GM23248 (cell line): ENCODE data around the gene TAF3. TPM values are rescaled to one million over a fixed set of nuclear protein-coding genes. Genes with fewer than 3 reads are reported as not detected.

Experiments
- DNase-seq: peaks from one replicate; pipeline ENCODE4 v3.0.0-alpha.2; 2015
- H2AFZ ChIP-seq: fragments of 200-600 bp; sonication (generic); 2 replicates; pipeline ENCODE4 v1.6.1; 2016; ENCODE audit warnings: antibody characterized with exemption
- H3F3A ChIP-seq: fragments of 200-600 bp; sonication (generic); 2 replicates; pipeline ENCODE4 v1.6.1; 2016; ENCODE audit warnings: mild to moderate bottlenecking, antibody characterized with exemption, mixed run types; ENCODE audit not compliant: insufficient read depth
- H3K27ac ChIP-seq: fragments of 200-600 bp; sonication (generic); 2 replicates; pipeline ENCODE4 v1.5.1; 2016; ENCODE audit warnings: mild to moderate bottlenecking
- H3K27me3 ChIP-seq: fragments of 200-600 bp; sonication (generic); replicated peaks from 2 replicates; pipeline ENCODE4 v1.6.1; 2016; ENCODE audit warnings: mild to moderate bottlenecking; ENCODE audit not compliant: insufficient read depth
- H3K36me3 ChIP-seq: fragments of 200-600 bp; sonication (generic); 2 replicates; pipeline ENCODE4 v1.6.1; 2016; ENCODE audit warnings: low read depth, mild to moderate bottlenecking
- H3K4me1 ChIP-seq: fragments of 200-600 bp; sonication (generic); 2 replicates; pipeline ENCODE4 v1.6.1; 2016; ENCODE audit warnings: mild to moderate bottlenecking; ENCODE audit not compliant: insufficient read depth
- H3K4me2 ChIP-seq: fragments of 200-600 bp; sonication (generic); one replicate; pipeline ENCODE4 v1.6.1; 2016; ENCODE audit warnings: mild to moderate bottlenecking; ENCODE audit not compliant: unreplicated experiment
- H3K4me3 ChIP-seq: fragments of 200-600 bp; sonication (generic); 2 replicates; pipeline ENCODE4 v1.5.1; 2016; ENCODE audit warnings: mild to moderate bottlenecking
- H3K79me2 ChIP-seq: fragments of 200-600 bp; sonication (generic); 2 replicates; pipeline ENCODE4 v1.6.1; 2016; ENCODE audit warnings: mild to moderate bottlenecking; ENCODE audit not compliant: insufficient read depth
- H3K9ac ChIP-seq: fragments of 200-600 bp; sonication (generic); 2 replicates; pipeline ENCODE4 v1.6.1; 2016; ENCODE audit warnings: mild to moderate bottlenecking
- H3K9me2 ChIP-seq: fragments of 200-600 bp; sonication (generic); 2 replicates; pipeline ENCODE4 v1.6.1; 2016; ENCODE audit warnings: mixed run types, mild to moderate bottlenecking, moderate library complexity; ENCODE audit not compliant: insufficient read depth
- H3K9me3 ChIP-seq: fragments of 200-600 bp; sonication (generic); one replicate; pipeline ENCODE4 v1.6.1; 2017; ENCODE audit warnings: low read depth
- H4K20me1 ChIP-seq: fragments of 200-600 bp; sonication (generic); 2 replicates; pipeline ENCODE4 v1.6.0; 2016; ENCODE audit not compliant: insufficient read depth
- EZH2 ChIP-seq: fragments of 200-600 bp; sonication (generic); IDR thresholded peaks from 2 replicates; pipeline ENCODE4 v1.6.1; 2018; ENCODE audit warnings: antibody characterized with exemption, mild to moderate bottlenecking; ENCODE audit not compliant: insufficient read depth, poor library complexity, severe bottlenecking
- EZH2phosphoT487 ChIP-seq: fragments of 200-600 bp; sonication (generic); IDR thresholded peaks from 2 replicates; pipeline ENCODE4 v1.6.1; 2018; ENCODE audit warnings: antibody characterized with exemption, moderate library complexity, mild to moderate bottlenecking, low read depth; ENCODE audit not compliant: insufficient read depth
- whole genome bisulfite sequencing, 2 experiments: methylation state at CpG; one replicate each; pipeline ENCODE4 v1.1.6; 2015 to 2017; ENCODE audit warnings: low lambda C conversion rate in 2 of 2, low coverage in 1 of 2; ENCODE audit errors: missing lambda C conversion rate in 2 of 2; 5-methylcytosine and 5-hydroxymethylcytosine counted together
- in situ Hi-C: fragments of 300-500 bp; cut with MboI; formaldehyde crosslinking; loops from 2 replicates; pipeline ENCODE4 v1.15.0; 2020
- polyA plus RNA-seq: library from polyadenylated mRNA; unstranded; fragments of >200 nt; fragmentation: Nextera tagmentation; extraction: Ambion mirVana; gene quantifications from 2 replicates; pipeline ENCODE4 v1.2.1, GENCODE V29; 2016
- total RNA-seq: library from RNA; depleted of rRNA; stranded (reverse); fragments of >200 nt; shearing (Covaris generic); gene quantifications from 2 replicates; pipeline ENCODE4 v1.2.3, GENCODE V29; 2014

TAF3 gene
- total and polyA plus RNA-seq, 2 experiments from 2014 or later = 1.7 to 5.5 TPM

- H2AFZ ChIP-seq = peak overlapping the region; percentile 27
- H3K4me3 ChIP-seq = peak overlapping the region; percentile 35; the same call in 1 of the 2 replicates
- H3K79me2 ChIP-seq = peaks cover 82% of the 10 kb centered on the region
- WGBS, 2 experiments = 10 to 16% methylated on average over 6 of the region's 6 CpGs
- no peaks in the 10 kb centered on the region; the same call in 1 of the 2 replicates for H4K20me1 ChIP-seq
- peak overlapping the region; percentile 73 for H3K27ac ChIP-seq
- no peaks in the 10 kb centered on the region for H3K27me3 ChIP-seq
- in situ Hi-C loops = no loop called here
- peaks cover 45% of the 10 kb centered on the region for H3K4me1 ChIP-seq
- H3K9me2 ChIP-seq = no peaks in the 10 kb centered on the region
- no peak for TF ChIP-seq EZH2
- H3K36me3 ChIP-seq = peaks cover 38% of the 10 kb centered on the region
- peak; percentile 93 for DNase-seq
- H3K9ac ChIP-seq = peak overlapping the region; percentile 36
- H3F3A ChIP-seq = peaks cover 38% of the 10 kb centered on the region
- H3K9me3 ChIP-seq = no peaks in the 10 kb centered on the region
- peak overlapping the region; percentile 77 for H3K4me2 ChIP-seq
Observed at GRCh38 chr10:7797582-7797981, 20.7 kb upstream of the TAF3 start.

- Histone ChIP-seq H3K36me3 (peaks cover 76% of the 10 kb centered on the region), H3K27me3 (no peaks in the 10 kb centered on the region), H3K9me2 (no peaks in the 10 kb centered on the region), H3K9me3 (no peaks in the 10 kb centered on the region), H3F3A (peaks cover 31% of the 10 kb centered on the region), H3K4me2 (no peak overlapping the region), H2AFZ (no peak overlapping the region), H3K4me1 (peaks cover 8% of the 10 kb centered on the region), H3K79me2 (peaks cover 61% of the 10 kb centered on the region), H3K4me3 (no peak overlapping the region), H3K27ac (no peak overlapping the region), H4K20me1 (no peaks in the 10 kb centered on the region), H3K9ac (no peak overlapping the region)
- 96 to 98% methylated on average over 4 of the region's 4 CpGs for WGBS, 2 experiments
- DNase-seq = no peak
- TF ChIP-seq EZH2phosphoT487 = no peak
- no peak for TF ChIP-seq EZH2
- in situ Hi-C loops = no loop called here
Observed at GRCh38 chr10:7802606-7803005, 15.7 kb upstream of the TAF3 start.

GRCh38 chr10:7804216-7804615 is 14.1 kb upstream of the TAF3 start:
- in situ Hi-C loops = no loop called here
- no peaks in the 10 kb centered on the region for H4K20me1 ChIP-seq
- H2AFZ ChIP-seq = no peak overlapping the region

GRCh38 chr10:7804741-7805140 is 13.6 kb upstream of the TAF3 start:
- H3K9me3 ChIP-seq = no peaks in the 10 kb centered on the region
- no peak for DNase-seq
- H3K27me3 ChIP-seq = no peaks in the 10 kb centered on the region
- no peak overlapping the region for H3K4me3 ChIP-seq
- H3K4me2 ChIP-seq = no peak overlapping the region
- H2AFZ ChIP-seq = no peak overlapping the region
- H3F3A ChIP-seq = peaks cover 23% of the 10 kb centered on the region
- TF ChIP-seq EZH2 (no peak), EZH2phosphoT487 (no peak)
- in situ Hi-C loops = no loop called here
- H3K36me3 ChIP-seq = peaks cover 71% of the 10 kb centered on the region
- H3K9ac ChIP-seq = no peak overlapping the region
- no peaks in the 10 kb centered on the region for H3K9me2 ChIP-seq
- peaks cover 48% of the 10 kb centered on the region for H3K79me2 ChIP-seq
- 97 to 98% methylated on average over 2 of the region's 2 CpGs for WGBS, 2 experiments
- no peaks in the 10 kb centered on the region for H3K4me1 ChIP-seq
- H4K20me1 ChIP-seq = no peaks in the 10 kb centered on the region
- no peak overlapping the region for H3K27ac ChIP-seq

More at GRCh38 chr10:7804216-7804615, 14.1 kb upstream of the TAF3 start:
- Histone ChIP-seq H3K4me1 (no peaks in the 10 kb centered on the region), H3K36me3 (peaks cover 76% of the 10 kb centered on the region), H3K27ac (no peak overlapping the region), H3F3A (peaks cover 23% of the 10 kb centered on the region), H3K27me3 (no peaks in the 10 kb centered on the region), H3K4me2 (no peak overlapping the region), H3K9me2 (no peaks in the 10 kb centered on the region), H3K79me2 (peaks cover 53% of the 10 kb centered on the region), H3K4me3 (no peak overlapping the region), H3K9me3 (no peaks in the 10 kb centered on the region), H3K9ac (no peak overlapping the region)
- no peak for DNase-seq
- TF ChIP-seq EZH2 = no peak
- 91 to 96% methylated on average over 6 of the region's 6 CpGs for WGBS, 2 experiments
